NCI-H2227 (cell line): ENCODE measurements around the gene CDC40.
"Not testable (repeated sequence)": the region's sequence is repeated elsewhere in the genome, so short reads cannot be mapped to it uniquely, and the experiment has no call there.

Source experiments
- DNase-seq: peaks from one replicate; lab custom pipeline; 2025; ENCODE audit not compliant: unreplicated experiment; lab: John Stamatoyannopoulos, UW

Gene CDC40

GRCh38 chr6:110198561-110198960 lies 18.3 kb downstream of the CDC40 start:
- no peak for DNase-seq

DNA sequence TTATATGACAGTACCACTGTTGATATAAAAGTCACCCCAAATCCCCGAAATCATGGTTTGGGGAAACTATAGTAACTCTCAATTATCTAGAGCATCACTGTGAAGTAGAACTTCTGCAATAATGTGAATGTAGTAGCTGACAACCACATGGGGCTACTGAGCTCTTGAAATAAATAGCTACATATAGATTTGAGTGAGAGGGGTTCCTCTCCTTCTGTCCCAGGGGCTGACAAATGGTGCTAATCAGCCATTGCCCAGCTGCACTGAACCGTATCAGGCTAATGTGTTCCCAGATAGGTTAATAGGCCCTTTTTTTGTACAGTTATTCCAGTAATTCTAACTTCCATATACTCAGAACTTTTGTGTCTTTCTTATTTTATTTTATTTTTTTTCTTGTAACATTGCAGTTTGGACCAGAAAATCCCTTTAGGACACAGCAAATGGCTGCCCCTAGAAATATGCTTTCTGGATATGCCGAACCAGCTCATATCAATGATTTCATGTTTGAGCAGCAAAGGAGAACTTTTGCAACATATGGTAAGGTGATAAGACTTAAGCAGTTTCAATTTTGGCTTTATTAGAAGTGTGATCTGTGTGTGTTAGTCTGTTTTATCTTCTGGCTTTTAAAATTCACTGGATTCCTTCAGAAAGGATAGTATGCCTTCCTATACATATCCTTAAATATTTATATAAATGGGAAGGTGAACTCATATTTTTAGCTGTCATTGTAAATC lies 21.1 kb downstream of the CDC40 start:
- no peak for DNase-seq

DNA sequence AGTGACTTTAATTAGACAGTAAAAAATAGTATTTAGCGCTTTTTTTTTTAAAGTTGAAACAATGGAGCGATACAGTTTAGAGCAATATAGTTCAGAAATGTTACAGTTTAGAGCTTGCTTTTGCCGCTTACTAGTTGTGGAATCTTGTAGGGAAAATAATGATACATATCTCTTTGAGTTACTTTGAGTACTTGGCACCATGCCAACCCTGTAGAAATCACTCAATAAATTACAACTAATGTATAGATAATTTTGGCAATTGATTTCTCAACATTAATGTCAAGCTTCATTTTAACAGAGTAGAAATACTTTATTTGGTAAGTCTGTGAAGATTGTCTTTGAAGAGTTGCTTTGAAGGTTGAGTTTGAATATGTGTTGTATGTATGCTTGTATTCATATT lies 27.4 kb downstream of the CDC40 start:
- no peak for DNase-seq

DNA sequence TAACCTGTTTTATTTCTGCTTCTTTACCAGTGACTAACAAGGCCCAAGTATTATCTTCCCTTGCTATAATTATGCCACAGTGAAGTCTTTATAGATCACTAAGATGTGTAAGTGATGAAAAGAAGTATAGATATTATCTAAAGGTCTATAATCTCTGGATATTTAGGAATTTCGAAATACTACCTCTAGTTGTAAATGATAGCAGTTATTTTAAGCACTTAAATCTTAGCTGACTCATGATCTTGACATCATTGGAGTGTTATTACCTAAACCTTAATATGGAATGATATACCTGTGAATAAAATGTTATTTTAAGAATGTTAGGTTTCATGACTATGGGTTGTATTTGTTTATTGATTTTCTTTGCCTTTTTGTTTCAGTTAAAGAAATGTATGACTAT lies 31.5 kb downstream of the CDC40 start:
- DNase-seq: no peak

DNA sequence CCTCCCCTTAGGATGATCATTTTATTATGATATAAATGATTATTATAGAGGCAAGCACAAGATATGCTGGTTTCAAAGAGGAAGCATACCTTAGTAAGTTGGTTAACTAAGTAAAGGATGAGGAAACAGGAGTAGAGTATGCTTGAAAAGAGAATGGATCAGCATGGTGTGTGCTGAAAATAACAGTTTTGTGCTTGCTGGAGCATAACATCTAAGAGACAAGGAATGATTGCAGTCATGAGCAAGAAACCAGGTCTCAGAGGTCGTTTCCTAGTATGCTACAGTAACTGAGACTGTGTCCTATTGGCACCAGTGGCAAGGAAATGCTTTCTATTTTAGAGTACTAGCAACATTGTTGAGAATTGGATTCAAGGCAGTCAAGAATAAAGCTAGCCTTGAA lies 34.1 kb downstream of the CDC40 start:
- no peak for DNase-seq

- DNase-seq: no peak
These were observed 35.9 kb downstream of the CDC40 start for GRCh38 chr6:110216140-110216539.

GRCh38 chr6:110217266-110217665 lies 37.0 kb downstream of the CDC40 start:
- no peak for DNase-seq

GRCh38 chr6:110221738-110222137 lies 41.5 kb downstream of the CDC40 start:
- no peak for DNase-seq

DNA sequence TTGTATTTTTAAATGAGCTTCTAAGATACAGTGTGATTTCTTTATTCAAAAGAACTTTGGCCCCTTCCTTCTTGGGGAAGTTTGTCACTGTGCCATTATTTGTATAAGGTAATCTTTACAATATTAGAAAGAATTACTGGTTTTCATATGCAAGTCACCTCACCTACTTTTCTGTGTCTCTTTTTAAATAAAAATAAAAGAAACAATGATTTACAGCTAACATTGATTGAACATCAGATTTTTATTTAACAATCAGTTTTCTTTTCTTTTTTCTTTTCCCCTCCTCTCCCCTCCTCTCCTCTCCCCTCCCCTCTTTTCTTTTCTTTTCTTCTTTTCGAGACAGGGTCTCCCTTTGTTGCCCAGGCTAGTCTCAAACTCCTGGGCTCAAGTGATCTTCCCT lies 46.0 kb downstream of the CDC40 start:
- no peak for DNase-seq

DNA sequence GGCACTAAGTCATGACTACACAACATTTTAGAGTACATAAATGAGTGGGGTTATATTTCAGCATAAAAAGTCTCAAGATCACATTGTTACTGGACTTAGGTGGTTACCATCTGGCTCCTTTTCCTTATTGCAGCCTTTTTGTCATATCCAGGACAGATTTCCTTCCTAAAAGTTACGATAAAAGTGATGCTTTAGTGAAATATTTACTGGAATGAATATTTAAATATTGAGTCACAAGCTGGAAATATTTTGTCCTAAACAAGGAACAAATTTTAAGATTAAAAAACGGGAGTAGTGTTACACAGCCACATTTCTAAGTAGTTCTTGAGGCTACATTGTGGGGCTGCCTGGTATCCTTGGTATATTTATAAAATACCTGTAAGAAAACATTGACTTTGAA lies 52.2 kb downstream of the CDC40 start:
- no peak for DNase-seq

- DNase-seq: no peak
These were observed 53.6 kb downstream of the CDC40 start for GRCh38 chr6:110233770-110234374.

- not testable (repeated sequence) for DNase-seq
These were observed 55.8 kb downstream of the CDC40 start for GRCh38 chr6:110236007-110236406.

DNA sequence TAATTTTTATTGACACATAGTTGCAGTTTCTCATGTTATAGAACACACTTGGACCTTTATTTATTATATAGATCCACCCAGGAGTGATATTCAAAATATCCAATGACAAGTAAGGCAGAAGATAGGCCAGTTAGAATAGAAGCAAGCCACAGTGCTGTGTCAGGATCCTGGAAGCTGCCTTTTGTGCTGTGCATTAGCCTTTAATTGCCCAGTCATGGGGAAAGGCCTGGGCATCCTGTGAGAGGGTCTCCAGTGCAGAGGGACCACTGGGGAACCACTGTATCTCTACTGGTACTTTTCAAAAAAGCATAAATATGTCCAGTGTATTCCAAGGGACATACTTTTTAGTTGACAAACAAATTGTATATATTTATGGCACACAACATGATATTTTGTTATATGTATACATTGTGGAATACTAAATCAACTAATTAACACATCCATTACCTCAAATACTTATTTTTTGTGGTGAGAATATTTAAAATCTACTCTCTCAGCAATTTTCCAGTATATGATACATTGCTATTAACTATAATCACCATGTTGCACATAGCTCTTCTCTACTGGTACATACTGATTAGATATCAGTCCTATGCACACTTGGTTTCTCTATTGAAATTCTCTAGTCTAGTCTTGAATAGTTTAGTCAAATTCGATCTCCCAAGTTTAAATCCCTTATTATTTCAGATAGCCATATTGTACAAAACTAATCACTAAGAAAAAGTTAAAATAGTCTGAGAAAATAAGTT lies 59.5 kb downstream of the CDC40 start:
- no peak for DNase-seq

DNA sequence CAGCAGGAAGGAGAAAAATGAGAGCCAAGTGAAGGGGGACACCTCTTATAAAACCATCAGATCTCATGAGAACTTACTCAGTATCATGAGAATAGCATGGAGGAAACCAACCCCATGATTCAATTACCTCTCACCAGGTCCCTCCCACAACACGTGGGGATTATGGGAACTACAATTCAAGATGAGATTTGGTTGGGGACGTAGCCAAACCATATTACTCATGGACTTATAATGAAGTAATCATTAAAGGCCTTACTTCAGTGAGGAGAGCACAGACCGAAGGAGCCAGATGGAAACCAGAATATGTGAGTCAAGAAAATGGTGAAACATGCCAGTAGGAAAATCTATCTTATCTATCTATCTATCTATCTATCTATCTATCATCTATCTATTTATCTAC lies 64.4 kb downstream of the CDC40 start:
- DNase-seq: not testable (repeated sequence)

- no peak for DNase-seq
These were observed 66.2 kb downstream of the CDC40 start for GRCh38 chr6:110246378-110246777.

DNA sequence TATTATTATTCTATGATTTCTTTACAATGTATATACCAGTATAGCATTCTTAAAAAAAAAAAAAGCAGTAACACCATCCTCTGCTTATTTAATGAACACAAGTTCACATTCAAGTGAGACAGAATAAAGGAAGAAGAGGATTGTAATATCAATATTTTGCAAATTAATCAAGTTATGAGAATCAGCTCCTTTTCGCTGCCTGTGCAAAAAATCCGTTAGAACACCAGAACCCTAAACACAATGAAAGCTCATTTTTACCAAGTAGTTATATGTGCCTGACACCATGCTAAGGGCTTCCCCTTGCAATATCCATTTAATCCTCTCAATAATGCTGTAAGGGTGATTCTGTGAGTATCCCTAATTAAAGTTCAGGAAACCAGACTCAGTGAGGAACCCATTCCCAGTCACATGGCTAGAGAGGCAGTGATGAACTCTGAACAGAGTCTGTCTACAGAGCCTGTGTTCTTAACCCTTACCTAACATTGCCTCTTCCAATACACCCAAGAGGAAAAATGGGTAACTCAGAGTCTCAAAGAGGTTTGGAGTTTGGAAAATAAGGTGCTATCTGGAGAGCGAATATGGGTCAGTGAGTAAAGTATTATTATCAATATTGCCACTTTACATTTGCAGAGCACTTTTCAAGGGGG lies 66.8 kb downstream of the CDC40 start:
- DNase-seq: no peak

DNA sequence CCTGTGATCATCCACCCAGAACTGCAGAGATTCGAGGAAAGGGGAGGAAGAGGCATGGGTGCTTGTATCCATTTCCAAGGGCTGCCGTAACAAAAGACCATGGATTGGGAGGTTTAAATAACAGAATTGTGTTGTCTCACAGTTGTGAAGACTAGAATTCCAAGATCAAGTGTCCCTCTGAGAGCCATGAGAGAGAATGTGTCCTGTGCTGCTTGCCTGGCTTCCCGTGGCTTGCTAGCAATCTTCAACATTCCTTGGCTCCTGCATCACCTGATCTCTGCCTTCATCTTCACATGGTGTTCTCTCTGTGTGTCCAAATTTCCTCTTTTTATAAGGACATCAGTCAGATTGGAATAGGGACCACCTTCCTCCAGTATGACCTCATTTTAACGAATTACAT lies 69.8 kb downstream of the CDC40 start:
- no peak for DNase-seq

DNA sequence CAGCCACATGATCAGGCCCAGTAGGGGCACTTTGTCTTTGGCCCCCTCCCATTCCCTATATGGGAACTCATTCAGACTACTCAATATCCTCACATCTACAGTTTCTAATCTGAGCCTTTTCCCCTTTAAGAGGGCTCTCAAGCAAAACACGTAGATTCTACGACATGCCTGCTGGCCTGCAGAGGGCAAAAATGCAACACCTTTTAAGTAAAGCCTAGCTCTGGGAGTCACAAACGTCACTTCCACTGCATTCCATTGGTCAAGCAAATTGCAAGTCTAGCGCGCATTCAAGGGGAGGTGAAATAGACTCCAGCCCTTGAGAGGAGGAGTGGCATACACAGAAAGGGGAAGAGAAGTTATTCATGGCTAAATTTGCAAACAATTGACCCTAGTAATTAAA lies 70.6 kb downstream of the CDC40 start:
- DNase-seq: no peak

GRCh38 chr6:110255211-110255750 lies 75.1 kb downstream of the CDC40 start:
- no peak for DNase-seq

- no peak for DNase-seq
These were observed 76.1 kb downstream of the CDC40 start for GRCh38 chr6:110256366-110256765.

DNA sequence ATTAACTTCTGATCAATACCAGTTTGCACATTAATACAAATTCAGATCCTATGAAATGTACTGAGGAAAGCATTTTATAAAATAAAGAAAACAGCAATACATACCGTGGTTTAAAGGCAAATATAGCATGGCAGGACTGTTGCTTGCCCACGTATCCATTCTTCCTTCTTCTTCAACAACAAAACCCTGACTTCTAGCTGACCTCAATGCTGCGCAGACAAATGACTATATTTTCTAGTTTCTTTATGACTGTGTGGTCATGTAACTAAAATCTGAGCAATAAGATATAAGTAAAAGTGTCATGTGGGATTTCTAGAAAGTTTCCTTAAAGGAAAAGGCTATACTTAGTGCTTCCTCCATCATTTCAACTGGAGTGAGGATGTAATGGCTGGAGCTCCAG lies 85.0 kb downstream of the CDC40 start:
- no peak for DNase-seq
